ENCODE data around the gene ZC3H14. TPM values are rescaled to one million over a fixed set of nuclear protein-coding genes. Genes with fewer than 3 reads are reported as not detected.

Gene ZC3H14
- total RNA-seq, 1 donor from 2014 or later = 60.3 TPM

Other genes starting within 250 kb of the ZC3H14 start
- not detected in 2 replicates for gene KCNK10, start 239.8 kb upstream of the ZC3H14 start, total RNA-seq
- 2.3 and 3.1 TPM in 2 replicates for gene SPATA7, start 177.4 kb upstream of the ZC3H14 start, total RNA-seq
- 0.32 and 0.34 TPM in 2 replicates for gene PTPN21, start 8.0 kb upstream of the ZC3H14 start, total RNA-seq
- 0.39 and 0.55 TPM in 2 replicates for gene EML5, start 229.9 kb downstream of the ZC3H14 start, total RNA-seq

Measured in activated T-helper 2 cell treated with anti-CD3 and anti-CD28 coated beads, Interferon-gamma antibody, Interleukin-2, Interleukin-4, amounts not matched to agents 10 μg/mL and 5 μg/mL and 100 μg/mL, durations not matched to agents 14 hours and 24 hours and 36 hours (primary cell).